Astrocyte (in vitro differentiated cells and primary cell): ENCODE results near the gene MOV10L1.

Experiments used
- CTCF ChIP-seq: IDR thresholded peaks from 2 replicates; pipeline ENCODE4 v1.5.1; 2011; ENCODE audit warnings: low read depth, mild to moderate bottlenecking, inconsistent platforms, low read length, moderate library complexity; ENCODE audit not compliant: insufficient read depth
- EZH2 ChIP-seq: IDR thresholded peaks from 2 replicates; pipeline ENCODE4 v1.6.1; 2012; ENCODE audit warnings: mild to moderate bottlenecking, low read length, inconsistent platforms; ENCODE audit not compliant: insufficient read depth

- TF ChIP-seq CTCF (no peak), EZH2 (no peak)
These were observed 9.7 kb upstream of the MOV10L1 start for GRCh38 chr22:50080077-50080465.
